ENCODE measurements around the gene PSEN2.
"Not testable (repeated sequence)": the region's sequence is repeated elsewhere in the genome, so short reads cannot be mapped to it uniquely, and the experiment has no call there.

The PSEN2 gene

DNA sequence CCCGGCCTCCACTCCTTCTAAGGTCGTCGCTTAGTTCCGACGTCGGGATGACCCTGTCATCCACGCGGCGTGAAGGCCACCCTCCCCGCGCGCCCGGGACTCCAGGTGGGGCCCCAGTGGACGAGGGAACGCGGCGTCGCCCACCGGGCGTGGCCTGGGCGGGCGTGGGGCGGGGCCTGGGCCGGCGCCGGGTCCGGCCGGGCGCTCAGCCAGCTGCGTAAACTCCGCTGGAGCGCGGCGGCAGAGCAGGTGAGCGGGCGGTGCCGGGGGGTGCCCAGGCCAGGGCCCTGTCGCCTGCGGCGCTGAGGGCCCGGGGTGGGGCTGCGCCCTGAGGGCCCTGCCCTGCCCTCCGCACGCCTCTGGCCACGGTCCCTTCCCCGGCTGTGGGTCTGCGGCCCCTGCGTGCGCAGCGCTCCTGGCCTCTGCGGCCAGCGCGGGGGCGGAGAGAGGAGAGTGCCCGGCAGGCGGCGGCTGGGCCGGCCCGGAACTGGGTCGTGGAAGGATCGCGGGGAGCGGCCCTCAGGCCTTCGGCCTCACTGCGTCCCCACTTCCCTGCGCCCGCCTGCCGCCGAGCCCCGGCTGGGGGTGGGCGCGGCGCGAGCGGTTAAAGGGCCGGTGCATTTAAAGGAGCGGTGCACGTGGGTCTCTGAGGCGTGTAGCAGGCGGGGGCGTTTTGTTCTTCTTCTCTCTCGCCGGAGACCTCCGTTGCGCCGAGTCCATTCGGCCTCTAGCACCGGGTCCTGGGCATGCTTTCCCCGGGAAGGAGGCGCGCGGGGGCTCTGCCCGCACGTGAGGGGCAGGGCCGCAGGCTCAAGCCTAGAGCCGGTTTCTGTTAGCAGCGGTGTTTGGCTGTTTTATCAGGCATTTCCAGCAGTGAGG is at the start of gene PSEN2:
Gene PSEN2 (plus strand): TSS at position 216 of the 879 bp plus-strand sequence. CDS start 11,292 bp downstream, outside the sequence.
- DNase-seq, result peak; percentile 72

DNA sequence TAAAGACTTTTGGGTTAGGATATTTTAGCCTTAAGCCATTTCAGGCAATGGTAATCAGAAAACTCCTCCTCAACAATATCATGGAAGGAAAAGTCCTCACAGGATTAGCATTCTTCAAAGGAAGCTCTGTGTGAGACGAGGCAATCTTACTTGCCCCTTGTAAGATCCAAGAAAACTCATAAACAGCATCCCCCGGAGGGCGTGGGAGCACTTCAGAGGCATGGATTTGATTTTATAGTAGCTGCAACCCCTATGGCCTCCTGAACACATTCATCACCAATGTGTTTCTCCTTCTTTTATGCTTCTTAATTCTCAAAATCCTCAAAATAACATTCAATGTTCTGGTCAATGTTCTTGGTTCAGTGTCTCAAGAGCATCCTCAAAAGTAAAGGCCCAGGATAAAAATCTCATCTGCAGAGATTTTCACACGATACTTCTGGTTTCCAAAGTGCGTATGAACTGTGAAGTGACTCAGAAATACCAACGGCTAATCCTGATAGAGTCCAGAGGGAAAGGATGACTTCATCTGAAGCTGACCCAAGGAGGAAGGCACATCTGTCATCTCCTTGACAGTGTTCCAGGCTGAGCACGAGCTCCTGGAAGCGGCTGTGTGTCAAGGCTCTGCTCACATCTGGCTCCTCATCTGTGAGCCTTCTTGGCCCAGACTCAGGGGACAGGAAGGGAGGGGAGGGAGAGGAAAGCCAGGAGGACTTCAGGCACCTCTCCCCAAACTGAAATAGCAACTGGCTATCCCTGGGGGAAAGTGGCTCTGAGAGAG is 49.3 kb upstream of the PSEN2 start:
- DNase-seq, result no peak

DNA sequence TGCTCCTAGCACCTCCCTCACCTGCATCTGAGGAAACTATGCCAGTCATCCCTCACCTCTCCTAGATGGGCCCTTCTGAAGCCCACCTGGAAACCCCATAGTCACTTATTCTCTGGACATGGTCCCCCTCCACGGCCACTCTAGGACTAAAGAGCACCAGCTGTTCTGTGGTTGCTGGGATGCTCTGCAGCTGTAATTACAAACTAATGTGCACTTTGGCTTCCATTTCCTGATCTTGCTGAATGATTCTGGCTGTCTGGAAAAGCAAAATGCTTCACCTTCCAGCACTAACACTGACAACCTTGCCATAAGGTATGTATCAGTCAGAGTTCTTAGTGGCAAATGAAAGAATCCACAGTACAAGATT is 48.7 kb upstream of the PSEN2 start:
- DNase-seq, result no peak

DNA sequence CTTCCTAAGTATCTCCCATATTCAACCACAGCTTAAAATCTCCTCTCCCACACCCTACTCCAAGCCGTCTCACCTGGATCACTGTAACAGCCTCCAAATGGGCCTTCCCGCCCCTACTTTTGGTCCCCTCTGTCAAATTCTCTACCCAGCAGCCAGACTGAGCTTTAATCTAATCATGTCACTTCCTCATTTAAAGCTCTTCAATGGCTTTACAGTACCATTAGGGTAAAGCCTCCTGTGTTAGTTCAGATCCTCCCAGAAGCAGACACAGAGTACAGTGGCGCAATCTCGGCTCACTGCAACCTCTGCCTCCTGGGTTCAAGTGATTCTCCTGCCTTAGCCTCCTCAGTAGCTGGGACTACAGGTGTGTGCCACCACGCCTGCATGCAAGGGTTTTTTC is 46.8 kb upstream of the PSEN2 start:
- no peak for DNase-seq

DNA sequence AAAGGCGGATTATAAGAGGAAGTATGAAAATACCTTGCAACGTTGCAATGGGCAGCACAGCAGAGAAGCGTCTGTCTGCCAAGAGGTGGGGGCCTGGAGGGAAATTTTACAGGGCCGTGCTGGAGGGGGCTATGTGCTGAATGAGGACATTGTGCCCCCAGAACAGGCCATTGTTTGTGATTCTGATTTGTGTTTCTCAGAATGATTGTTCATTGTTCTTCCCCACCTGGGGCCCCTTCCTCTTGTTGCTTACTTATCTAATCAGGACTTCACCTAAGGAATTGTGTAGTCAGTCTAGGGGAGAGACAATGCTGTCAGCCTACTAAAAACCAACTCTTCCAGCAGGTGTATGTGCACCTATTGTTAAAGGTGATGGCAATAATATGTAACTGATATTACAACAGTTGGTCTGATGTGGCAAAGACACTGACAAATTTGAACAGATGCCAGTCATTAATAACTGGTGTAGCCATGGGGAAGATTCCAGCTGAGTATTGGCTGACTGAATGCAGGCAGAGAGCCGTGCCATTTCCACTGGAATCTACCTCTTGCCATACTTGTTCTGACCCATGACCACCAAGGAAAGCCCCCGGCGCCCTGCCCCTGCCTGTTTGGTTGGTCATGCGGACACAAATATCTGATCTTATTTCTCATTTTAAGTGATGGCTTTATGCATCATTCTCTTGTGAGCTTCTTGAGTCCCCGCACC is 45.2 kb upstream of the PSEN2 start:
- no peak for DNase-seq

DNA sequence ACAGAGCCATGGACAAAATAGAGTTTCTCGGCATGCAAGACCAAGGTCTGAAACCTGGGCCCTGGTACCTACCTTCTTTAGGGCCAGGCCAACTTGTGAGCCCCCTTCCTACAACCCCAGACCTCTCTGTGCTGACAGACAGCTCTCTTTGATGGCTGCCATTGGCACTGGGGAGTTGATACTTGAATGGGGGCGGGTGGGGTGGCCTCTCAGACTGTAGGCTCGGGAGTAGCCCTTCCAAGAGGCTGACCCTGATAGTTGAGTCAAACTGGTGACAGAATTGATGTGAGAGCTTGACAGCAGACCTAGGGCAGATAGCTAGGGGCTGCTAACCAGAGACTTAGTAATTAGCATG is 44.7 kb upstream of the PSEN2 start:
- no peak for DNase-seq

DNA sequence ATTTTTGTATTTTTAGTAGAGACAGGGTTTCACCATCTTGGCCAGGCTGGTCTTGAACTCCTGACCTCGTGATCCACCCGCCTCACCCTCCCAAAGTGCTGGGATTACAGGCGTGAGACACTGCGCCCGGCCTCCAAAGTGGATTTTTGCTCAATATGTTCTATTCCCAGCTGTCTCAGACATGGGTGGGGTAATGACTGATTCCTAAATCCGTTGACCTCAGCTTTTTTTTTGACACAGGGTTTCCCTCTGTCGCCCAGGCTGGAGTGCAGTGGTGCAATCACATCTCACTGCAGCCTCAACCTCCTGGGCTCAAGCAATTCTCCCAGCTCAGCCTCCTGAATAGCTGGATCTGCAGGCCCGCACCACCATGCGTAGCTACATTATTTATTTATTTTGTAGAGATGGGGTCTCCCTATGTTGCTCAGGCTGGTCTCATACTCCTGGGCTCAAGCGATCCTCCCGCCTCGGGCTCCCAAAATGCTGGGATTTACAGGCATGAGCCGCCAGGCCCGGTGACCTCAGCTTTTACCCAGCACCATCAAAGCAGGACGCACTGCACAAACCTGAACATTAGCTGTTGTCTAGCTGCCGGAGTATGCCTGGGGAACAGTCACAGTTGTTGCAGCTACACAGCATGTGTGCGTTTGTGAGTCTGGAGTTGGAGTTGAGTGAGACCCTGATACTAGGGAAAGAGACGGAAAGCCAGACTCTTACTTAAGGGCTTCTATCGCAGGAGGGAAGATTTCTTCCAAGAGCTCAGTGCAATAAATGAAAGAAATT is 43.7 kb upstream of the PSEN2 start:
- DNase-seq, result no peak

DNA sequence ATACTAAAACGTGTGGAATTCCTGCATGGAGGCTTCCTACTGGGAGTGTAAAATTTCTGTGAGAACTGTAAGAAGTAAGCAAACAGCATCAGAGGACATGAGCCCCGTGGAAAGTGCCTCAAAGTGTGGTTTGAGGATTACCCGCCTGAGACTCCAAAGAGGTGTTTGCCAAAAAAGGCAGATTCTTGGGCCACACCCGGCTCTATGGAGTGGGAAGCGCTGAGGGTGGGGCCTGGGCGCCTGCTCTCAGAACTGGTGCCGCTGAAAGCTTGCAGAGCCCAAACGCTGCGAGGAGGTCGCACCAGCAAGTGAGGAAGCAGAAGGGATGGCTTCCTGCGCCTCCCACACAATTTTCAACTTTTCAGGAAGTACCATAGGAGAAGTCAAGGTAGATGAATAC is 43.0 kb upstream of the PSEN2 start:
- DNase-seq, result peak; percentile 4

DNA sequence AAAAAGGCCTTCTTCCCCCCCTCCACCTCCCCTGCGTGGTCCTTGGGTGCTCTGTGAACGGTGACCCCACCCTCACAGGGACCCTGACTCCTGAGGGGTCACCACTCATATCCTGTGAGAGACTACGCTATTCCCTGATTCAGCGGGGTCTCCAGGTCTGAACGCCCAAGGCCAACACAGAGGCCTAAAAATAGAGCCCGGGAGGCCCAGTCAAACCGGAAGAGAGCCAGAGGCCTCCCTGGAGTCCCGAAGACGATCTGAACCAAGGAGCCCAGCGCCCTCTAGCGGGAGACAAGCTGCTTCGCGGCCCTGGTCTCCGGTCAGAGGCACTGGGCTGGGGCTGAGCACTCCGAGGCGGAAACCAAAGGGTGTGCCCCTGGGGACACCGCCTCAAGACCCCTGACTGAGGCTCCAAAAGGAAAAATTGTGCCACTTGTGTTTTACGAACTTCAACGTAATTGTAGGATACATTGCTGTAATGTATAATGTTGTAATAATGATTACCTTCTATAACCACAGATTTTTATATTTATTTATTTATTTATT is 42.4 kb upstream of the PSEN2 start:
- DNase-seq, result peak; percentile 93

DNA sequence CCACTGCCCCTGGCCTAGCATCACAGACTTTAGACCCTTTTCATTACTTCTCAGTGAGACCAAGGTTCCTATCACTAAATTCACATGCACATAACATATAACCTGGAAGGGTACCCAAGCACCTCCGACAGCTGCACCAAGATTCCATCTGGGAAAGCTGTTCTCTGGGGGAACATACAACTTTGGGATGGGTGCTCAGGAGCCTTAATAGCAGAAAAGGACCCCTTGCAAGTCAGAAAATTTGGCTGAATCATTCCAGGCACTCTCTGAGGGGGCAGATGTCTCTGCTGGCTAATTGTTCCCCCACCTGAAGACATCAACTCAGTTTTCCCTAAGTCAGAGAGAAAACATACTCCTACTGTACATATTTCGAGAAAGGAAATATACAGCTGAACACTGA is 41.3 kb upstream of the PSEN2 start:
- DNase-seq, result no peak

DNA sequence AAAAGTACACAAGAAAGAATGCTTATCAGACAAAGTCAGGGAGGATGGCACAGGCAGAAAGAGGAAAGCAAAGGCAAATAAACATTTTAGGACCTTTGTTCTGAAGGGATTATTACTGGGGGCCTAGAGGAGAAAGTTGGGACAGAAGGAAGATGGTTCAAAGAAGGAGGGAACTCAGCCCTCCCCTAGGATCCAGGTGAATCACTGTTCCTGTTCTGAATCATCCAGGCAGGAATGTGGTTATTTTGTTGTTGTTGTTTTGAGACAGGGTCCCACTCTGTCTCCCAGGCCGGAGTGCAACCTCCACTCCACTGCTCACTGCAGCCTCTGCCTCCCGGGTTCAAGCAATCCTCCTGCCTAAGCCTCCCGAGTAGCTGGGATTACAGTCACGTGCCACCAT is 38.5 kb upstream of the PSEN2 start:
- no peak for DNase-seq

DNA sequence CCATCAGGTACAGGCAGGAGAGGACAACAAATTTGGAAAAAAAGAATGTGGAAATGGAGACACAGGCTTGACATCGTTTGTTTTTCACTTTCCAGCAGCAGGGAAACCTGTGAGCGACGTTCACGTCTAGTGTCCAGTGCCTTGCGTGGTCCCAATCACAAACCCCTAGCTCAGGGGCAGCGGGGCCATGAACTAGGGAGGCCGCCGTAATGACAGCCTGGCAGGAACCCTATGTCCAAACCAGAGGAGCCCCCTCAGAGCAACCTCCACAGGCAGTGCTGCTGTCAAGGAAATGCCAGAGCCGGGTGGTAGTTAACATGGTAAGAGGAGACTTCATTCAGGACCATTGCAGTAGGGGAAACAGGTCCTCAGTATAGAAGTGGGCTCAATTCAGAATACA is 37.8 kb upstream of the PSEN2 start:
- no peak for DNase-seq

DNA sequence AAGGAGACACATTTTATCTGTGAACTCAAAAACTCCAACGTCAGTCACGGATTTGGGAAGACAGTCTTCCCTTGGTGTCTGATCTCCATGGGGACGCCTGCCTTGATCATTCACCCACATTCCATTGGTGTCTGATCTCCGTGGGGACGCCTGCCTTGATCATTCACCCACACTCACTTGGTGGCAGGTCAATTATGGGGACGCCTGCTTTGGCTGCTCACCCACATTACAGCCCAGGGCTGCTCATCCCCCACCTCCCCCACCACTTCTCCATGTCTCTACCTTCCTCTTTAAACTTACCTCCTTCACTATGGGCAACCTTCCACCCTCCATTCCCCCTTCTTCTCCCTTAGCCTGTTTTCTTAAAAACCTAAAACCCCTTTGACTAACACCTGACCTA is 36.2 kb upstream of the PSEN2 start:
- DNase-seq, result not testable (repeated sequence)

DNA sequence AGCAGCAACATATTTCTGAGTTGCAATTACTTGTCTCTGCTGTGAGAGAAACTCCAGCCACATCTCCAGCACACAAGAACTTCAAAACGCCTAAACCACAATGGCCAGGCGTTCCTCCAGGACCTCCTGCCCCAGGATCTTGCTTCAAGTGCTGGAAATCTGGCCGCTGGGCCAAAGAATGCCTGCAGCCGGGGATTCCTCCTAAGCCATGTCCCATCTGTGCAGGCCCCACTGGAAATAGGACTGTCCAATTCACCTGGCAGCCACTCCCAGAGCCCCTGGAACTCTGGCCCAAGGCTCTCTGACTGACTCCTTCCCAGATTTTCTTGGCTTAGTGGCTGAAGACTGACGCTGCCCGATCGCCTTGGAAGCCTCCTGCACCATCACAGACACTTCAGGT is 35.0 kb upstream of the PSEN2 start:
- DNase-seq, result not testable (repeated sequence)

DNA sequence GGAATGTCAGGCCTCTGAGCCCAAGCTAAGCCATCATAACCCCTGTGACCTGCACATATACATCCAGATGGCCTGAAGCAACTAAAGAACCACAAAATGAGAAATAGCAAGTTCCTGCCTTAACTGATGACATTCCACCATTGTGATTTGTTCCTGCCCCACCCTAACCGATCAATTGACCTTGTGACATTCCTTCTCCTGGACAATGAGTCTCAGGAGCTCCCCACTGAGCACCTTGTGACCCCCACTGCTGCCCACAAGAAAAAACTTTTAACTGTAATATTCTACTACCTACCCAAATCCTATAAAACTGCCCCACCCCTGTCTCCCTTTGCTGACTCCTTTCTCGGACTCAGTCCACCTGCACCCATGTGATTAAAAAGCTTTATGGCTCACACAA is 32.5 kb upstream of the PSEN2 start:
- not testable (repeated sequence) for DNase-seq

DNA sequence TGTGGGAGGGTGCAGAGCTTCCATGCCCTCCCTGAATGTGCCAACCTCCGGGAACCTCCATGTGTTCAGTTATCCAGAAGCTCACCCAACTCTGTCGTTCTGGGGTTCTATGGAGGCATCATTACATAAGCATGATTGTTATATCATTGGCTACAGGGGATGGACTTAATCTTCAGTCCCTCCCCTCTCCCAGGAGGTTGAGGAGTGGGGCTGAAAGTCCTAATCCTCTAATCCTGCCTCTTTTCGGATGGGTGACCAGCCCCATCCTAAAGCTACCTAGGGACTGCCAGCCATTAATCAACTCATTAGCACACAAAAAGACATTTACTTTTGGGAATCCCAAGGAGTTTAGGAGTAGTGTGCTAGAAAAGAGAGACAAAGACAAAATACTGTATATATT is 32.0 kb upstream of the PSEN2 start:
- DNase-seq, result no peak

DNA sequence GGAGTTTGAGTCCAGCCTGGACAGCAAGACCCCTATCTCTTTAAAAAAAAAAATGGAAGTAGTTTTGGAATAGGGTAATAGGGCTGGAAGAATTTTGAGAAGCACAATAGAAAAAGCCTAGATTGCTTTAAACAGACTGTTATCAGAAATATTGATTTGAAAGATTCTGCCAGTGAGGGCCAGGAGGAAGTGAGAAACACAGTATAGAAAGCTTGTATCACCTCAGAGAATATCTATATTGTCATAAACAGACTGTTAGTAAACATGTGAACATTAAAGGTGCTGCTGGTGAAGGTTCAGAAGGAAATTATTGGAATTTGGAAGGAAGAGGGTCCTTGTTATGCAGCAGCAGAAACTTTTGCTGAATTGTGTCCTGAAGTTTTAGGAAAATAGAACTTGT is 24.8 kb upstream of the PSEN2 start:
- DNase-seq, result no peak

DNA sequence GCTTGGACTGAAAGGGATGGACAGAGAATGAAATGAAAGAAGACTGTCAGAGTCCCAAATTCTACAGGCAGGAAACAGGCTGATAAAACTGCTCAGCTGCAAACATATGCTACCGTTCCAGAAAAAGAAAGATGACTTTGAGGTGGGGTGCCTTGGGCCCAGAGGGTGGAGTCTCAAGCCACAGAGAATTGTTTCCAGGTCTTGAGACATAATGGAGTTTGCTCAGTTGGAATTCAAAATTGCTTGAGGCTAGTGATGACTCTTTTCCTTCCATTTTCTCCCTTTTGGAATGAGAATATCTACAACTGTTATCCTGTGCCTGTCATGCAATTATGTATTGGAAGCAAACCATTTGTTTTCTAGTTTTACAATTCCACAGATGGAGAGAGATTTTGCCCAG is 23.6 kb upstream of the PSEN2 start:
- no peak for DNase-seq

DNA sequence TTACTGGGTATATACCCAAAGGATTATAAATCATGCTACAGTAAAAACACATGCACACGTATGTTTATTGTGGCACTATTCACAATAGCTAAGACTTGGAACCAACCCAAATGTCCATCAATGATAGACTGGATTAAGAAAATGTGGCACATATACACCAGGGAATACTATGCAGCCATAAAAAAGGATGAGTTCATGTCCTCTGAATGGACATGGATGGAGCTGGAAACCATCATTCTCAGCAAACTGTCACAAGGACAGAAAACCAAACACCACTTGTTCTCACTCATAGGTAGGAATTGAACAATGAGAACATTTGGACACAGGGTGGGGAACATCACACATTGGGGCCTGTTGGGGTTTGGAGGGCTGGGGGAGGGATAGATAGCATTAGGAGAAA is 15.9 kb upstream of the PSEN2 start:
- not testable (repeated sequence) for DNase-seq

DNA sequence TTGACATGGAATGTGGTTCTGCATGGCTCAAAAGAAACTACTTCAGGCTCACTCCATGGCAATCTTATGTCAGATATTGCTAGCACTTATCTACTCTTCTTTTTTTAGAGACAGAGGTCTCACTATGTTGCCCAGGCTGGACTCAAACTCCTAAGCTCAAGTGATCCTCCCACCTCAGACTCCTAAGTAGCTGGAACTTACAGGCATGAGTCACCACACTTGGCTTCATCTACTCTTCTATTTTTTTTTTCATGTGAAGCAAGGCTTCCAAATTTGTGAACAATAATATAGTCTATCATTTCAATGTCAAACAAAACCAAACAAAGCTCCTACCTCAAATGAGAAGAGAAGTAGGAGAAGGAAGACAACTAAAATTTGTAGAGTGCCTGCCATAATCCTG is 7.5 kb upstream of the PSEN2 start:
- no peak for DNase-seq

DNA sequence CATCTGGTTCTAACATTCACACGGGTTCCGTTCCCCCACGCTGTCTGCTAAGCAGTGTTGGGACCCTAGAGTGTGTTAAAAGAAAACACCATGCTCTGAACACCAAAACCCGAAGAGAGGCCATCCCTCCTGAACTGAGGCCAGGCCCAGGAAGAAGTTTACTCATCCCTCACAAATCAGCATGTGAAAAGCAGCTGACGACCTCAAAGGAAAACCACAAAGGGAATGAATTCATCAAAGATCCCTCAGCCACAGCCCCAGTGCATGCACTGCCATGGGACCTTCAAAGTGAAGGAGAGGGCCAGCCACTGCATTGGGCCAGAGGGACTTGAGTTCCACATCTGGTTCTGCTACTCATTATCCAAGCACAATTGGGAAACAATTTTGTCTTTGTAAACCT is 7.0 kb upstream of the PSEN2 start:
- DNase-seq, result no peak

DNA sequence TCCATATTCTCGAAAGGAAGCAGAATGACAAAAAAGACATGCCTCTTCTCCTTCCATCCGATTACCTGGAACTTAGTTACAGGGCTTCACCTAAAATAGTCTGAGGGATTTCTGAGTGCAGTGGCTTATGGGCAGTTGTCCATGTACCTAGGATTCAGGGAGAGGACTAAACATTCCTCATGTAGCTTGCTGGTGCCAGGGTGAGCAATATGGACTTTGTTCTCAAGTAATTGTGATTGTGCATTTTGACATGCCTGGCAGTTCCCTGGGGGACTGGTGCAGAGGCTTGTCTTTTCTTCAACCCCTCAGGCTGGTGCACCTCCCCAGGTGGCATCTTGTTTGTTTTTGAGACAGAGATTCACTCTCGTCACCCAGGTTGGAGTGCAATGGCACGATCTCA is 6.1 kb upstream of the PSEN2 start:
- no peak for DNase-seq

DNA sequence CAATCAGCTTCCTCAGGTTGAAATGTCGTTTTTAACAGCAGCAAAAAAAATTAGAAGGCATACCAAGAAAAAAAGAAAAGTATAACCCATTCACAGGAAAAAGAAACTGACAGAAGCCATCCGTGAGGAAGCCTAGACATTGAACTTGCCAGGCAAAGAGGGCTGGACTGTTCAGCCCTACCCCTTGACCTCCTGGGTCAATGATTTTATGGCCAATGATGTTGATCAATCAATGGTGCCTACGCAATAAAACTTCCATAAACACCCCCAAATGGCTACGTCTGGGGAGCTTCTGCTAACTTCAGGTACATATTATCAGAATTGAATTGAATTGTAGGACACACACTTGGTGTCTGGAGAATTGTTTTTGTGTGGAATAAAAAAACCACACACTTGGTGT is 4.8 kb upstream of the PSEN2 start:
- no peak for DNase-seq
